HG03159 (cell line): ENCODE data around the gene CYTH4.
"Not testable (repeated sequence)": the region's sequence is repeated elsewhere in the genome, so short reads cannot be mapped to it uniquely, and the experiment has no call there.

ENCODE experiments used
- ATAC-seq: cut with Tn5 transposase; IDR thresholded peaks from one replicate; pipeline ENCODE4 v1.9.1; 2021; ENCODE audit warnings: mild to moderate bottlenecking, moderate library complexity; ENCODE audit not compliant: unreplicated experiment

Gene CYTH4, protein sequence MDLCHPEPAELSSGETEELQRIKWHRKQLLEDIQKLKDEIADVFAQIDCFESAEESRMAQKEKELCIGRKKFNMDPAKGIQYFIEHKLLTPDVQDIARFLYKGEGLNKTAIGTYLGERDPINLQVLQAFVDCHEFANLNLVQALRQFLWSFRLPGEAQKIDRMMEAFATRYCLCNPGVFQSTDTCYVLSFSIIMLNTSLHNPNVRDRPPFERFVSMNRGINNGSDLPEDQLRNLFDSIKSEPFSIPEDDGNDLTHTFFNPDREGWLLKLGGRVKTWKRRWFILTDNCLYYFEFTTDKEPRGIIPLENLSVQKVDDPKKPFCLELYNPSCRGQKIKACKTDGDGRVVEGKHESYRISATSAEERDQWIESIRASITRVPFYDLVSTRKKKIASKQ

GRCh38 chr22:37282385-37282677 is at the start of gene CYTH4:
Gene CYTH4, plus strand, starts transcription at chr22:37282508. Its CDS starts 62 bp downstream, at chr22:37282570.
- ATAC-seq: no peak

DNA sequence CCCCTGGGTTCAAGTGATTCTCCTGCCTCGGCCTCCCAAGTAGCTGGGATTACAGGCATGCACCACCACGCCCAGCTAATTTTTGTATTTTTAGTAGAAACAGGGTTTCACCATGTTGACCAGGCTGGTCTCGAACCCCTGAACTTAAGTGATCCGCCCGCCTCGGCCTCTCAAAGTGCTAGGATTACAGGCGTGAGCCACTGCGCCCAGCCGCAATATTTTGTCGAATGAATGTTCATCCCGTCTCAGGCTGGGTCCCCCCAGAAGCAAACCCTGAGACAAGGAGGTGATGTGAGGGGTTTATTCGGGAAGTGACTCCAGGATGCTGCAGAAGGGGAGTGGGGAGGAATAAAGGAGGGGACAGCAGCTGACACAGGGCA is 48.9 kb upstream of the CYTH4 start:
- not testable (repeated sequence) for ATAC-seq

- no peak for ATAC-seq
Measured at GRCh38 chr22:37233751-37234631, 48.3 kb upstream of the CYTH4 start.

DNA sequence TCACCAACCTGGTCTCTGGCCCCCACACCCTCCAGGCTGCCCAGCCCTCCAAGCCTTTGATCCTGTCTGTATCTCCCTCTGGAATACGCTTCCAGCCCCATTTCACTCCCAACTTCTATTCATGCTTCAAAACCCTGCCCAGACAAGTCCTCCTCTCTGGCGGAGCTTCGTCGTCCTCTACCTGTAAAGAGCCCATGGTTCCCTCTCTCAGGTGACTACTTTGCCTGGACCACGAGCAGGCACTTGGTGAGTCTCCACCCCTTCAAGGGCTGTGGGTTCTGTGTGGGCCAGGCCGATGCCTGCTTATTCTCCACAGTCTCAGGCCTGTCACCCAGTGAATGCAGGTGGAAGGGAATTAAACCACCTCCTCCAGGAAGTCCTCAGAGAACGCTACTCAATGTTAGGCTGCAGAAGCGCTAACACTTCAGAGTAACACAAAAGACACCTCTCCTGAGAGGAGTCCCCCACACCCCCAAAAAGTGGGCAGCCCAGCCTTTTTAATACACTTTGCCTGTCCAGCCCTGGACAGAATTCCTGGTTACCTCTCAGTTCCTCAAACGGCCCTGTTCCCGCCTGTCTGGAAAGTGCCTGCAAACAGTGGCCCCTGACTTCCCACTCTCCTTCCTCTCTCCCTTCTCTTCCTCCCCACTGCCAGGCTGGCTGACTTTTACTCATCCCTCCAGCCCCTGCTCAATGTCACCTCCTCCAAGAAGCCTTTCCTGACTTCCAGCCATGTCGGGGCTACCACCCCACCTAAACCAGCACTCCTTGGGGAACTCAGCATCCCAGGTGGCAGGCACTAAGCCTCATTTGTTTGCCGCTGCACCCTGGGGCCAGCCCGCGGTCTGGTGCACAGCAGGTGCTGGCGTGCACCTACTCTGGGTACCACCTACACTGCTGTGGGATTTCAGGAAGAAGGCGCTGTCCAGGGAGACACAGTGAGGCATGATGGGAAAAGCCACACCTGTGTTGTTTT is 47.3 kb upstream of the CYTH4 start:
- no peak for ATAC-seq

- ATAC-seq: no peak
Measured at GRCh38 chr22:37235897-37236607, 46.3 kb upstream of the CYTH4 start.

DNA sequence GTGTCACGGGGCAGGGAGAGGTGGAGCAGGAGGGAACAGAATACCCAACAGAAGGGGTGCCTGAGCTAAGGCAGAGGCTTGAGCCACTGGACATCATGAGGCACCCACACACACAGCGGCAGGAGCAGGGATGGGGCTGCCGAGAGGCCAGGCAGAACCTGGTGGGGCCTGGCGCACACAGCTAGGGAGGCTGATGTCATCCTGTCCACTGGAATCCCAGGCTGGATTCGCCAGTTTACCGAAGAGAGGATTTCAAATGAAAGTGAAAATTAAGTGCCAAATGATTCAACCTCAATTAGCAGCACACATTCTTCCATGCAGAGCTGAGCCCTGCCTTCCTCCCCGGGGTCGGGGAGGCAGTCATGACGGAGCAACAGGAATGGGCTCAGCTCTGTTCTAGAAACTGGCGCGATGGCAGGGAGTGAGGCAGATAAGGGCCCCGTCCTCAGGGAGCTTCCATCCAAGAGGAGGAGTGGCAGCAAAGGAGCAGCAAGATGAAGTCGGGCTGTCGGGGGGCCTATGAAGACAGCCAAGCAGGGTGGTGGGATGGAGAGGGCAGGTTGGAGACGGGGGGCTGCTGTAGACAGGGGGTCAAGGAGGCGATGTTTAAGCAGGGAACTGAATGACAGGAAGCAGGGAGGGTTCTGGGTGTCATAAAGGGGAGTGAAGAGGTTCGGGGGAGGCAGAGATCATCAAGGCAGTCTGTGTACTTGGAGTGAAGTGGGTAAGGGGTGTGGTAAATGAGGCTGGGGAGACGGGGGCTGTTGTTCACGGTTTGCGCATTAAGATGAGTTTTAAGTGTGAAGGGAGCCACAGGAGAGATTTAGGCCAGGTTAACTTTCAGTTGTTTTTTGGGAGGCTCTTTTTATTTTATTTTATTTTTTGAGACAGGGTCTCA is 44.7 kb upstream of the CYTH4 start:
- no peak for ATAC-seq

- no peak for ATAC-seq
Measured at GRCh38 chr22:37239336-37240239, 42.7 kb upstream of the CYTH4 start.

DNA sequence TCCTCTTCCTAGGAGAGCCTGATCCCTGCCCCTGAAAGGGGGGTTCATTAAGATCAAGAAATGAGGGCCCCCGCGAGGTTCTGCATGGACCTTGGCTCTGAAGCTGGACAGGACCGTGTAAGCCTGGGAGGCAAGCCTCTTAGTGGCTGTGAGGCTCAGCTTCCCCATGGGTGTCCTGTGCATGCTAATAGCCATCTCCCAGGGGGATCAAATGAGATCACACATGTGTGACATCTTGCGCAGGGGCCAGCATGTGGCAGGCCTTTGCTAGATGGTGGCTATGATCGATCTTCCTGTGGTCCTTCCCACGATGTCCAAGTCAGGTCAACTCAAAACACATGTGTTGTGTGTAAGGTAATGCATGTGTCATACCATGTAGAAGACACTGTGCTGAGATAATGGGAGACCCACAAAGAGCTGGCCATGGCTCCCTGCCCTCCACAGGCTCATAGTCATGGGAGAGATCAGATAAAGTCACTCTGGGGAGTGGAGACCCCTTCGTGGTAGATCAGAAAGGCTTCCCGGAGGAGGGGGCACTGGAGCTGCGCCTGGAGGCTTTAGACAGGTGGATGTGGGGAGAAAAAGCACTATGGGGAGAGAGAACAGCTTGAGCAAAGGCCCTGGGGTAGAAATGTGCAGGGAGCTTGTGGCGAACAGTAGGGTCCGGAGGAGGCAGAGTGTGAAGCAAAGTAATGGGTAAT is 41.9 kb upstream of the CYTH4 start:
- no peak for ATAC-seq

GRCh38 chr22:37240941-37241320 is 41.4 kb upstream of the CYTH4 start:
- ATAC-seq: no peak

GRCh38 chr22:37241351-37242142 is 40.8 kb upstream of the CYTH4 start:
- no peak for ATAC-seq

- peak; percentile 46 for ATAC-seq
Measured at GRCh38 chr22:37242395-37242918, 39.9 kb upstream of the CYTH4 start.

DNA sequence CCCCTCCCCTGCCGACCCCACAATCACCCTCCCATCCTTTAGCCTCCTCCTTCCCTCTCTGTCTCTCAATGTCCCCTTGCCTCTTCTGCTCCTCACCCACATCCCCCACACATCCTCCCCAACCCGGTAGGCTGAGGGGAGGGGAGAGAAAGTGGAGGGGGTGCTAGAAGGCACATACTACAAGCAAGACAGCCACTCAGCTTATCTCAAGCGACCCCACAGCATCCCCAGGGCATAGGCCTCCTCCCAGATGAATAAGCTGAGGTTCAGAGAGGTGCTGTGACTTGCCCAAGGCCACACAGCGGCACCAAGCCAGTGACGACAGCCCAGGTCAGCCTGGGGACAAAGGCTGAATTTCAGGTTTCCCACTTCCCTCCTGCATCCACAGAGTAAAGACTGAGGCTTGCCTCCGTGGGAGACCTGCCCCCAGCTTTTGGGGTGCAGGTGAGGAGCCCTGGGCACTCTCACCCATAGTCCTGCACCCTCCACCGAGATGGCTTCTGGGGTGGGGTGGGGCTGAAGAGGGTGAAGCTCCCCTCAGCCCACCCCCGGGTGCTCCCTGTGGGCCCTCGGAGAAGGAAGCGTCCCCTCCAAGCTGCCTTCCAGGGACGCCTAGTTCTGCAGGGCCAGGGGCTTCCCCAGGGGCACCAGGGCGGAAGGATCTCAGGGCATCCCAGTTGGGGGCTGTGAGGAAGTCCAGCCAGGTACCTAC is 38.8 kb upstream of the CYTH4 start:
- peak; percentile 13 for ATAC-seq

DNA sequence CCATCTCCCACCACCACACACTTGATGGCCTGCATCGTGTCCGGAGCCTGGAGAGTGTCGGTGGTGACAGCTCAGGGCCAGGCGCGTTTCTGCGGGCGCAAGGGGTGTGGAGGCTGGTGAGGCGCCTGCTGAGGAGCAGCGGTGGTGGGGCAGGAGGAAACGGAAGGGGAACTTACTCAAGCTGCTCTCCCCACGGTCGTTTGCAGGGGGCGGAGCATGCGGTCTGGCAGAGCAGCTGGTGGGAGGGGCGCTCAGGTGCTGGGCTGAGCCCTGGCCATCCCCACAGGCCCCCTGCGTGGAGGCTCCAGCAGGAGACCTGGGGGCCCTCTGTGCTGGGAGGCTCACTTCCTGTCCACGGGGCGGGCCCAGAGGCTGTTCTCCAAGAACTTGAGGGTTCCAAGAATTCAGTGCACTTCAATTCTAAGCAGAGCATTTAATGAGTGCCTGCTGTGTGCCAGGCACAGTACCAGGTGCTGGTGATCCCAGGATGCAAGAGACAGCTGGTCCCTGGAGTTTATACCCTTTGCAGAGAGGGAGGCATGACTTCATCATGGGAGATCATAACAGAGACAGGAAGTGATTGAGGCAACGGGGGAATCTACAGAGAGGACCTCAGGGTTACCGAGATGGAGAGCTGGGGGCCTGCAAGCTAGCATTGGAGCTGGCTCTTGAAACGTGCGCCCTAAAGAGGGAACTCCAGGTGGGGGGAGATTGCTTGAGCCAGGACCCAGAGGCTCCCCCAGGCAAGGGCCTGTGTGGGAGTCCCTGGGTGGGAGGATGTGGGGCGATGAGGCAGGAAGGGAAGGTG is 38.0 kb upstream of the CYTH4 start, which contains the start of gene RAC2:
Gene RAC2 (minus strand): TSS at position 156 of the 808 bp plus-strand sequence. CDS start 121 bp downstream, at position 35.
- peak; percentile 54 for ATAC-seq

DNA sequence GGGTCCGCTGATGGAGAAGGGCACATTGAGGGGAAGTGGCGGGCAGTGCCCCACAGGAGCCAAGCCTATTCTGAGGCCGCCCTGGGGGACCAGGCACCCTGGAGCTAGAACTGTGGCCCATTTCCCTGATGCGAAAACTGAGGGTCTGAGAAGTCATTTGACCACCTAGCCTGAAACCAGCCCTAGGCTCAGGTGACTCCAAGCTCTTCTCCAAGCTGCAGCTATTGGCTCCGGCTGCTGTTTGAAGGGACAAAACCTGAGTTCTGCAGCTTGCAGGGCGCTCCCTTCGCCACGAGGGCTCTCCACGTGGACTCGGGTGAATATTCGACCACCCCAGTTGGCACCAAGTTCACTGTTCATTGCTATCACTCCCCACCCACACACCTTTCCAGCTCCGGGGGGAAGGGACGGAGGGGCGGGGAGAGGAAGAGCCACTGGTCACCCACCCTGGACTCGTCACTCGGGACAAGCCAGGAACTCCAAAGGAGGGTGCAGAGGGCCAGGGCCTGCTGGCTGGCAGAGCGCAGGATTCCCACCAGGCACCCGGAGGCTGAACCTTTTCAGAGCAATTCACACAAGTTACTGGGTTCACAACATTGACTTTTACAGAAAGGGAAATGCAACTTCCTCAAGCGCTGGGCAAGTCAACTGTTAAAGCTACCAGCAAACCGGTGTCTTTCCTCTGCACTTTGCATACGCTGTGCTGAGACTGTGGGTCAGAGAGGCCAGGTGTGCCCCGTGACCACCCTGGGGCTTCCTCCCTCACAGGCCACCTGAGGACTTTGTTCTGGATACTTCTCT is 37.2 kb upstream of the CYTH4 start:
- no peak for ATAC-seq
